Hepatic stellate cell (primary cell): ENCODE results near the gene HGF.

ENCODE experiments used
- DNase-seq: peaks from one replicate; pipeline ENCODE4 v3.0.0; 2011; ENCODE audit warnings: low spot score

Gene HGF

GRCh38 chr7:81719865-81720264, 50.0 kb downstream of the HGF start:
- no peak for DNase-seq

GRCh38 chr7:81715984-81716588, 53.8 kb downstream of the HGF start:
- peak; percentile 4 for DNase-seq

- DNase-seq, result no peak
These were observed 55.5 kb downstream of the HGF start for GRCh38 chr7:81714306-81714705.

DNA sequence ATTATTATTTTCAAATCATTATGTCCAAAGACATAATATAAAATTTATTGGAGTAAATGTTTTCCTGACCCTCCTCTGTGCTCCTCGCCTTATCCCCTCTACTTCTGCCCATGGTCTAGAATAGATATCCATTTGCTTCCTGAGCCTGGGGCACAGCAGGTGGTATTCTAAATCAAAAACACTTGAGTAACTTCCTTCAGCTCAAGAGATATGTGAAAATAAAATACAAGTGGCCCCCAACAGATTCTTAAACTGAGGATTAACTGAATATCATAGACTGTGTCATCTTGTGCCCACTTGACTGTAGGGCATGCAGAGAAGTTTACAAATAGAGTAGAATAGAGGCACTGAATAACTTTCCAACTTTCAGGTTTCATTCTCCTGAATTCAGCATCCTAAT, 59.1 kb downstream of the HGF start:
- no peak for DNase-seq

- DNase-seq, result no peak
These were observed 60.0 kb downstream of the HGF start for GRCh38 chr7:81709836-81710235.

DNA sequence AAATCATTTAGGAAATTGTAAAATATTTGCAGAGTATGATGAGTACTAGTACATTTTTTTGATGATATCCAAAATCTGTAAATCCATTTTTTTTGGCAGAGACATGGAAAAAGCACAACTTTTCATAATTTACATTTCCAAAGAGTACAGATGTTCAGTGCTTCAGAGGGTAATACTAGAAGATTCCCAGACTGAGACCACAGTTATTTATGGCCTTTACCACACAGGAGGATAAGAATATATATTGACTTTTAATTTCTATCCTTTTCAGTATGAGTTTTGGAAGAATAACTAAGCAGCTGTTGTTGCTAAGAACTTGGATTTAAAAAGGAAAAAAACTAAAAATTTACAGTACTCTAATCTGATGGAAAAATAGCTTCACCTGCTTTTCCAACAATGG, 61.9 kb downstream of the HGF start:
- no peak for DNase-seq

GRCh38 chr7:81707196-81707595, 62.7 kb downstream of the HGF start:
- DNase-seq, result no peak

- DNase-seq, result no peak
These were observed 64.6 kb downstream of the HGF start for GRCh38 chr7:81705206-81705605.

- no peak for DNase-seq
These were observed 65.3 kb downstream of the HGF start for GRCh38 chr7:81704595-81704994.

DNA sequence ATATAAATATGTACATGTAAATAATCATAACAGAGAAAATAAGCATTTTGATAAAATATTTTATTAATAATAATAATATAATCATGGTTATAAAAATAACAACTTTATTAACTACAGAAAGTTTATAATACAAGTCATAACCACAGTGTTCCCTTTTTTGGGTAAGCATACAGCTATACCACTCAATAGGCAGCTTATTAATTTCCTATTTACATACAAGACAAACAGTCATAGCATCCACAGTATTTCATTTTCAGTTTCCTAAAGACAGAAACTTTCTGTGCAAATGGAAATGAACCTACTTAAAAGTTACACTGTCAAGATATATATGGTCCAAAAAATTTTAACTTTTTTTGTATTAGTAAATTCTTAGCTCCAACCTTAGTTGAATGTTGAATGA, 70.9 kb downstream of the HGF start:
- DNase-seq, result no peak

DNA sequence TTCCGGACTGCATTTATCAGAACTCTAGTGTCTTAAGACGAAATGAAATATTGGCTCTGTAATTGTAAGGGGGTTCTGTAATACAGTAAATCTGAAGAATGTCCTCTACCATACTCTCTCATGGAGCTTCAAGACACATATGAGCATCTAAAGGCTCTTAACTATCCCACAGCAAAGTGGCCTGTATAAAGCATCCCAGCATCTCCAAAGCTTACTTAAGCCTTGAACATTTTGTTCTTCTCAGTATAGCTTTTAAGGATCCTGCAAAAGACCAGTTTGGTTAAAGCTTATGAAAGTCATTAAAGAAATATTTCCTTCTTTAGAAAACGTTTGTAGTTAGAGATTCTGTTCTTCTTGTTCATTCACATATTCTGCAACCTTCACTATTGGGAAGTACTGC, 75.1 kb downstream of the HGF start:
- DNase-seq, result no peak

- no peak for DNase-seq
These were observed 76.0 kb downstream of the HGF start for GRCh38 chr7:81693894-81694293.

DNA sequence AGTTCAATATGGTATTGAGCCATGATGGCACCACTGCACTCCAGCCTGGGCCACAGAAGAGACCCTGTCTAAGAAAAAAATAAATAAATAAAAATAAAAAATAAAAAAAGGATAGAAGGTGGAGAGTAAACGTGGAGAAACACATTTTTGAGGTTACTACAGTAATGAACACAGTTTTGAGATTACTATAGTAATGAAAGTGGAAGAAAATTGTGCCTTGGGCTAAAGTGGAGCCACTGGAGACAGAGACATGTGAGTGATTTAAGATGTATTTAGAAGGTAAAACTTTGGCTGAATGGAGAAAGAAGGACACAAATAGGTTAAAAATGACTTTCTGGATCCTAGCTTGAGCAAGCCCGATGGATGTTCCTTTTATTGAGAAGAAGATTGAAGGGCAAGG, 76.8 kb downstream of the HGF start:
- DNase-seq, result no peak

- no peak for DNase-seq
These were observed 77.5 kb downstream of the HGF start for GRCh38 chr7:81692146-81692905.

DNA sequence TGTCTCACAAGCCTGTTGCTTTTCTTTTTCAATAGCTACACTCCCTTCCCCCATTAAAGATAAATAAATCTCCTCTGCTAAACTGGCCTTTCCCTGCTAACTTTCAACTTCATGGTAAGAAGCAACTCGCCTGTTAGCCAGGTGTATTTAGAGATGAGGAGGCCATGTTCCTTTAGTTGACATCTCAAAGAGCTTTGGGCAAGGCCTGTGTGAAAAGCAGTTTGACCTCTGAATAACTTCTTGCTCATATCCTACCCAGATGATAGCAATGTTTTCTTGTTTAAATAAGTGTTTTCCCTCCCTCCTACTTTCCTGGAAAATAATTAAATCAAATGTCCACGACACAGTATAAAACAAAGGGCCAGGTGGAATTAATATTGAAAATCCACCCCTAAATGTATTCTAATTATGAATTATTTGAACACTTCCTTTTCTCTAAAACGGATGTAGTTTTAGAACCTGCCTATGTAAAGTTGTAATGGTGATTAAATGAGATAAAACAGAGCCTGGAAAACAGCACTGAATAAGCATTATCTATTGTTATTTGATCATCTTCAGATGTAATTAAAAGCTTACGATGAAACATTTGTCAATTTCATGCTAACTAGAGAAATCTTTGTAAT, 78.5 kb downstream of the HGF start:
- no peak for DNase-seq

DNA sequence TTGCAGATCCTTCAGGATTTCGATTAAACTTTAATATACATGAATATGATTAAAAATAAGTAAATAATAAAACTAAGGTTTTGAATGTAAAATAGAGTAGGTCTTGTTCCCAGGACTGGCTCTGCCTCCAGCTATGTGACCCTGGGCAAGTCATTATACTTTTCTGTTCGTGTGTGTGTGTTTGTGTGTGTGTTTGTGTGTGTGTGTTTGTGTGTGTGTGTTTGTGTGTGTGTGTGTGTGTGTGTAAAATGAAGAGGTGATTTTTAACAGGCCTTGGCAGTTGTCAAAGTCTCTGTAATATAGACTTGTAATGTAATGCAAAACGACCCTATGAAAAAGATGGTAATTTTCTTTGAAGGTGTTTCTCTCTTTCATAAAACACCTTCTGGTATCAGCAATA, 79.2 kb downstream of the HGF start:
- no peak for DNase-seq

GRCh38 chr7:81690251-81690650, 79.6 kb downstream of the HGF start:
- no peak for DNase-seq

GRCh38 chr7:81688622-81689411, 81.0 kb downstream of the HGF start:
- no peak for DNase-seq

- DNase-seq, result no peak
These were observed 82.8 kb downstream of the HGF start for GRCh38 chr7:81687062-81687461.

DNA sequence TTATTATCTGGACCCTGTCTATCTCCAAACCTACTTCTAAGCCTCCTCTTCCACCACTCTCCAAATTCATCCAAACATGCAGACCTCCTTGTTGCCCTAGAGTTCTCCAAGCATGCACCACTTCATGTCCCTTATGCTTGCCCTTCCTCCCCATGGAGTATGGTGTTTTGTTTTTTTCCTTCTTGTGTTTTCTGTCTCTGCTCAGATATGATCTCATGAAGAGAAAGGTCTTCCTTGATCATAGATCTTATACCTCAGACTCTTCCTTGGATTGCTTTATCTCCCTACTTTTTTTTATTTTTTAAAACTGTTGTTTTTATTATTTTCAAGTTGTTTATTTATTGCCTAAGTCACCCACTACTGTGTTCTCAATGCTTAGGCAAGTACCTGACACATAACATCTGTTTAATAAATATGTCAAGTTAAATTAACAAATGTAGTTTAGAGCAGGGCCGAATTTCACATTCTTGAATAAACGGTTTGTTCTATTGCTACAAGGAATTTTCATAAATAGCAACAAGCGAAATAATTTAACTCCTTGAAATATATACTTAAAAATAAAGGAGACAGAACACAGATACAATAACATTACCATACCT, 84.5 kb downstream of the HGF start:
- no peak for DNase-seq

DNA sequence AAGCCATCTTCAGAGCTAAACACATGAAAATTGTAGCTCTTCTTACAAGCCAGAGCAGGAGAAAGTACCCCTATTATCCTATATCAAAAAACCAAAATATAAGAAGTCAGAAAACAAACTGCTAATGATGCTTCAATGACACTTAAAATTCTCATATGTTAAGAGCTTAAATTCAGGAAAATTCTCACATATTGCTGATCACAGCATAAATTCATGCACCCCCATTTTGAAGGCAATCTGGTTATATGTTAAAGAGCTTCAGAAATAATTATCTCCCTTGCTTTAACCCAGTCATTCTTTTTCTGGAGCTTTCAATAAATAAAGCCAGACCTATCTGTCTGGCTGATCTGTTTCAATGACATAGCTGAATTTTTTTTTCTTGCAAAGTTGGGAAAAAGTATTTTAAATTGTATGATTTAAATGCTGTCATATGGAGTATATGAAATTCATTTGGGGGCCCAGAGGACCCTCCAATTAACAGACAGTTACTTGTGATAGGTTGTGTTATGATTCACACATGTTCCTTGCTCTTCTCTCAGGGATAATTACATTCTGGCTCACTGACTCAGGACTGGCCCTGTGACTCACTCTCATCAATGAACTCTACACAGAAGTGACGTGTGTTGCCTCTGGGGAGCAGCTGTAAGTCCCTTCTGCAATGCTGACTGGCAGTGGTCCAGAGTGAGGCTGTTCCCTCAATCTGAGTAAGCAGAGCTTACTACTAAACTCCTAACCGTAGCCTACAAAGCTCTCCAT, 85.2 kb downstream of the HGF start:
- peak; percentile 54 for DNase-seq

DNA sequence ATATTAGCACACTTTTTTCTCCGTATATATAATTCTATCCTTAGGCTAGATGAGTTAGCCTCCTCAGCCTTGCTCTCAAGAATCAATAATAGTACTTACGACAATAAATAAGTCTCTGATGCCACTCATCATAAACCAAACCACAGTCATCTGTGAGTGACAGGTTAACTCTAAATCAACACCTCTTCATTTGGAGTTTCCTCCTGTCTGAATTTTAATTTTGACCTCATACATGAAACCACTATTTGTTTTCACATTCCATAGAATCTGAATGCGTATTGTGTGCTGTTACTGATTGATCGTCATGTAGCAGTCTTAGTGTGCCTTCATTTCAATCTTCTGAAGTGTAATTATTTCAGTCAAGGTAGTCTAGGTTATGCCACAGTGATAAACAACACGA, 85.8 kb downstream of the HGF start:
- no peak for DNase-seq
